Upper lobe of right lung (tissue), 1 donor: ENCODE data around the gene FBXW10B. TPM values are rescaled to one million over a fixed set of nuclear protein-coding genes. Genes with fewer than 3 reads are reported as not detected.
"Not testable (repeated sequence)": the region's sequence is repeated elsewhere in the genome, so short reads cannot be mapped to it uniquely, and the experiment has no call there.

Experiments used
- ATAC-seq: fragments of 200-7000 bp; cut with Tn5 transposase; one replicate; pipeline ENCODE4 v1.9.1; 2020; ENCODE audit warnings: mild to moderate bottlenecking, moderate library complexity
- DNase-seq: peaks from one replicate; pipeline ENCODE4 v3.0.0-alpha.2; 2020
- H3K27ac ChIP-seq: fragments of 200-600 bp; one replicate; pipeline ENCODE4 v1.8.0; 2022
- H3K27me3 ChIP-seq: fragments of 200-600 bp; one replicate; pipeline ENCODE4 v1.8.0; 2022; ENCODE audit warnings: mild to moderate bottlenecking
- H3K36me3 ChIP-seq: fragments of 200-600 bp; one replicate; pipeline ENCODE4 v1.8.0; 2022
- H3K4me1 ChIP-seq: fragments of 200-600 bp; one replicate; pipeline ENCODE4 v1.8.0; 2022
- H3K4me3 ChIP-seq: fragments of 200-600 bp; one replicate; pipeline ENCODE4 v1.8.0; 2022; ENCODE audit warnings: mild to moderate bottlenecking
- H3K9me3 ChIP-seq: fragments of 200-600 bp; one replicate; pipeline ENCODE4 v1.8.0; 2022
- CTCF ChIP-seq: fragments of 200-600 bp; IDR thresholded peaks from one replicate; pipeline ENCODE4 v1.8.0; 2022; ENCODE audit warnings: antibody characterized with exemption
- intact Hi-C: fragments of 100-400 bp; cut with DNase I; formaldehyde crosslinking; loops from one replicate; pipeline ENCODE4 v1.11.0; 2022
- total RNA-seq: library from RNA; stranded (reverse); fragmentation: NEBNext Ultra II Directional; extraction: Animal tissue kit (Norgen Biotek cat#: 25700); gene quantifications from one replicate; pipeline ENCODE4 v1.2.1, GENCODE V29; 2021
- donor health status: DM: no; HTN: yes; CAD: no; lungs with severe emphysema.

The FBXW10B gene
- total RNA-seq, 1 donor from 2014 or later, result 1.4 TPM

- Histone ChIP-seq H3K36me3 (no peaks in the 10 kb centered on the region), H3K27me3 (no peaks in the 10 kb centered on the region), H3K4me3 (no peak overlapping the region), H3K9me3 (no peaks in the 10 kb centered on the region), H3K4me1 (no peaks in the 10 kb centered on the region), H3K27ac (peak overlapping the region; percentile 60)
- no peak for DNase-seq
- ATAC-seq, result no peak
- TF ChIP-seq CTCF, result no peak
- intact Hi-C loops, result no loop called here
These were observed 39.7 kb upstream of the FBXW10B start for GRCh38 chr17:15659236-15659635.

GRCh38 chr17:15658296-15658695, 38.8 kb upstream of the FBXW10B start:
- DNase-seq, result no peak
- intact Hi-C loops, result no loop called here
- H3K27ac ChIP-seq, result no peak overlapping the region
- H3K27me3 ChIP-seq, result no peaks in the 10 kb centered on the region
- H3K36me3 ChIP-seq, result no peaks in the 10 kb centered on the region
- no peaks in the 10 kb centered on the region for H3K9me3 ChIP-seq
- no peak overlapping the region for H3K4me3 ChIP-seq
- ATAC-seq, result no peak
- TF ChIP-seq CTCF, result no peak
- no peaks in the 10 kb centered on the region for H3K4me1 ChIP-seq

GRCh38 chr17:15657868-15658267, 38.4 kb upstream of the FBXW10B start:
- no peaks in the 10 kb centered on the region for H3K27me3 ChIP-seq
- H3K4me1 ChIP-seq, result no peaks in the 10 kb centered on the region
- ATAC-seq (no peak), DNase-seq (no peak)
- no peak overlapping the region for H3K27ac ChIP-seq
- no peaks in the 10 kb centered on the region for H3K9me3 ChIP-seq
- no peak for TF ChIP-seq CTCF
- H3K4me3 ChIP-seq, result no peak overlapping the region
- no peaks in the 10 kb centered on the region for H3K36me3 ChIP-seq
- intact Hi-C loops, result no loop called here

GRCh38 chr17:15654886-15655561, 35.5 kb upstream of the FBXW10B start:
- TF ChIP-seq CTCF, result no peak
- no peaks in the 10 kb centered on the region for H3K27me3 ChIP-seq
- no peaks in the 10 kb centered on the region for H3K9me3 ChIP-seq
- ATAC-seq (no peak), DNase-seq (no peak)
- no peak overlapping the region for H3K27ac ChIP-seq
- intact Hi-C loops, result no loop called here
- H3K4me3 ChIP-seq, result no peak overlapping the region
- no peaks in the 10 kb centered on the region for H3K36me3 ChIP-seq
- H3K4me1 ChIP-seq, result peaks cover 14% of the 10 kb centered on the region

GRCh38 chr17:15654401-15654800, 34.9 kb upstream of the FBXW10B start:
- DNase-seq, H3K27ac ChIP-seq, ATAC-seq, intact Hi-C loops, H3K4me3 ChIP-seq, H3K36me3 ChIP-seq, H3K27me3 ChIP-seq, H3K9me3 ChIP-seq: not testable (repeated sequence)
- H3K4me1 ChIP-seq, result peaks cover 17% of the 10 kb centered on the region

- TF ChIP-seq CTCF, result no peak
- Histone ChIP-seq H3K36me3 (no peaks in the 10 kb centered on the region), H3K4me1 (peaks cover 17% of the 10 kb centered on the region), H3K4me3 (no peak overlapping the region), H3K27ac (no peak overlapping the region), H3K9me3 (no peaks in the 10 kb centered on the region), H3K27me3 (no peaks in the 10 kb centered on the region)
- no peak for DNase-seq
- intact Hi-C loops, result no loop called here
- ATAC-seq, result no peak
These were observed 33.5 kb upstream of the FBXW10B start for GRCh38 chr17:15652960-15653359.
